Sigmoid colon (tissue), 7 donors: ENCODE data around the gene DOCK8. TPM values are rescaled to one million over a fixed set of nuclear protein-coding genes. Genes with fewer than 3 reads are reported as not detected.

Source experiments
- DNase-seq: peaks from one replicate; pipeline ENCODE4 v3.0.0-alpha.2; 2019
- H3K27ac ChIP-seq, 4 donors: fragments of 200-600 bp; sonication (generic); one replicate each; pipeline ENCODE4 v1.5.1; 2016 to 2019; ENCODE audit warnings: mild to moderate bottlenecking in 1 of 4
- H3K27me3 ChIP-seq, 3 donors: fragments of 200-600 bp; sonication (generic); one replicate each; pipeline ENCODE4 v1.5.1; 2019; ENCODE audit warnings: mild to moderate bottlenecking in 1 of 3
- H3K36me3 ChIP-seq, 4 donors: fragments of 200-600 bp; sonication (generic); one replicate each; pipeline ENCODE4 v1.5.1; 2016 to 2019
- H3K4me1 ChIP-seq, 4 donors: fragments of 200-600 bp; sonication (generic); one replicate each; pipeline ENCODE4 v1.5.1; 2017 to 2019
- H3K4me3 ChIP-seq, 4 donors: fragments of 200-600 bp; sonication (generic); one replicate each; pipeline ENCODE4 v1.5.1; 2017 to 2019; ENCODE audit warnings: mild to moderate bottlenecking in 2 of 4, moderate library complexity in 1 of 4
- H3K9me3 ChIP-seq, 4 donors: fragments of 200-600 bp in 3 of 4; sonication (generic) in 3 of 4; one replicate each; pipeline versions ENCODE4 v1.5.1 to v1.6.1; 2013 to 2019
- CTCF ChIP-seq, 4 experiments: fragments of 450-650 bp in 3 of 4; fragments of 200-600 bp in 1 of 4; IDR thresholded peaks; one replicate each; pipeline ENCODE4 v1.5.1; 2016 to 2019; ENCODE audit warnings: antibody characterized with exemption in 4 of 4, mild to moderate bottlenecking in 3 of 4, moderate library complexity in 2 of 4
- EP300 ChIP-seq, 4 donors: sonication (generic); formaldehyde crosslinking; IDR thresholded peaks; one replicate each; pipeline ENCODE4 v1.6.1; 2017; ENCODE audit warnings: antibody characterized with exemption in 4 of 4
- POLR2A ChIP-seq, 2 donors: fragments of 450-650 bp; IDR thresholded peaks; one replicate each; pipeline ENCODE4 v1.6.1; 2016; ENCODE audit warnings: antibody characterized with exemption in 2 of 2, mild to moderate bottlenecking in 2 of 2, moderate library complexity in 2 of 2
- POLR2AphosphoS5 ChIP-seq, 4 donors: sonication (generic); formaldehyde crosslinking; IDR thresholded peaks; one replicate each; pipeline ENCODE4 v1.6.1; 2017; ENCODE audit warnings: antibody characterized with exemption in 4 of 4
- WGBS, 2 donors: extraction: QIAGEN DNeasy Blood & Tissue Kit; methylation state at CpG; one replicate each; pipeline ENCODE4 v1.1.7; 2013; 5-methylcytosine and 5-hydroxymethylcytosine counted together
- intact Hi-C: fragments of 100-400 bp; cut with DNase I; formaldehyde crosslinking; loops from one replicate; pipeline ENCODE4 v1.15.1; 2023
- polyA plus RNA-seq, 3 donors: library from polyadenylated mRNA; stranded (reverse); fragments of 200-250 nt; gene quantifications; one replicate each; pipeline ENCODE4 v1.2.3, GENCODE V29; 2013
- total RNA-seq, 4 donors: library from RNA; depleted of rRNA; stranded (reverse); fragments of >200 nt; gene quantifications; one replicate each; pipeline ENCODE4 v1.1.0, GENCODE V29; 2016
- donor health status: healthy with polysubstance abuse.
- donor health status: Bipolar disorder and iron deficiency.
- donor health status: healthy.

Gene DOCK8
- total and polyA plus RNA-seq, 7 donors = 2.3 to 22.8 (median 6.4) TPM

GRCh38 chr9:396396-396795 is 181.7 kb downstream of the DOCK8 start:
- no peaks in the 10 kb centered on the region for H3K36me3 ChIP-seq

GRCh38 chr9:398085-398484 is 183.4 kb downstream of the DOCK8 start:
- WGBS, 2 donors = 93 to 96% methylated on average over 5 of the region's 5 CpGs
- intact Hi-C loops = no loop called here
- H3K27ac ChIP-seq = no peak overlapping the region
- DNase-seq = no peak
- H3K4me1 ChIP-seq = peaks cover 0 to 4% (median 0%) of the 10 kb centered on the region in 4 donors
- no peak overlapping the region for H3K4me3 ChIP-seq
- no peaks in the 10 kb centered on the region for H3K36me3 ChIP-seq
- TF ChIP-seq POLR2AphosphoS5 (IDR thresholded peaks at IDR 0.05) = no peak
- TF ChIP-seq POLR2A (IDR thresholded peaks at IDR 0.05) = no peak
- no peak for TF ChIP-seq EP300 (IDR thresholded peaks at IDR 0.05)
- TF ChIP-seq CTCF (IDR thresholded peaks at IDR 0.05) = no peak
- no peaks in the 10 kb centered on the region for H3K9me3 ChIP-seq
- no peaks in the 10 kb centered on the region for H3K27me3 ChIP-seq

More at GRCh38 chr9:396396-396795, 181.7 kb downstream of the DOCK8 start:
- no peak for DNase-seq
- Histone ChIP-seq H3K27ac (no peak overlapping the region), H3K27me3 (no peaks in the 10 kb centered on the region), H3K4me1 (peaks cover 0 to 4% (median 0%) of the 10 kb centered on the region in 4 donors), H3K9me3 (no peaks in the 10 kb centered on the region), H3K4me3 (no peak overlapping the region)
- WGBS, 2 donors = 95 to 97% methylated on average over 3 of the region's 3 CpGs
- intact Hi-C loops = no loop called here
- no peak for TF ChIP-seq POLR2AphosphoS5 (IDR thresholded peaks at IDR 0.05)

- Histone ChIP-seq H3K36me3 (no peaks in the 10 kb centered on the region), H3K4me1 (no peaks in the 10 kb centered on the region), H3K27ac (no peak overlapping the region), H3K4me3 (no peak overlapping the region), H3K27me3 (no peaks in the 10 kb centered on the region), H3K9me3 (no peaks in the 10 kb centered on the region)
- WGBS, 2 donors = 73 to 80% methylated on average over 3 of the region's 3 CpGs
- intact Hi-C loops = no loop called here
- TF ChIP-seq POLR2AphosphoS5 (IDR thresholded peaks at IDR 0.05) (no peak), CTCF (IDR thresholded peaks at IDR 0.05) (no peak), EP300 (IDR thresholded peaks at IDR 0.05) (no peak), POLR2A (IDR thresholded peaks at IDR 0.05) (no peak)
- no peak for DNase-seq
Measured at GRCh38 chr9:401223-401622, 186.6 kb downstream of the DOCK8 start.

- WGBS, 2 donors = 55 to 80% methylated on average over 3 of the region's 3 CpGs
- TF ChIP-seq POLR2AphosphoS5 (IDR thresholded peaks at IDR 0.05) (no peak), POLR2A (IDR thresholded peaks at IDR 0.05) (no peak), CTCF (IDR thresholded peaks at IDR 0.05) (no peak), EP300 (IDR thresholded peaks at IDR 0.05) (no peak)
- Histone ChIP-seq H3K4me1 (no peaks in the 10 kb centered on the region), H3K27me3 (no peaks in the 10 kb centered on the region), H3K9me3 (no peaks in the 10 kb centered on the region), H3K4me3 (no peak overlapping the region), H3K36me3 (no peaks in the 10 kb centered on the region), H3K27ac (no peak overlapping the region)
- DNase-seq = no peak
- intact Hi-C loops = no loop called here
Measured at GRCh38 chr9:404234-404633, 189.6 kb downstream of the DOCK8 start.

- Histone ChIP-seq H3K9me3 (no peaks in the 10 kb centered on the region), H3K27ac (no peak overlapping the region), H3K4me3 (no peak overlapping the region), H3K36me3 (no peaks in the 10 kb centered on the region), H3K27me3 (no peaks in the 10 kb centered on the region), H3K4me1 (no peaks in the 10 kb centered on the region)
- no peak for DNase-seq
- TF ChIP-seq POLR2AphosphoS5 (IDR thresholded peaks at IDR 0.05) = no peak
- TF ChIP-seq POLR2A (IDR thresholded peaks at IDR 0.05) = no peak
- TF ChIP-seq CTCF (IDR thresholded peaks at IDR 0.05) = no peak
- TF ChIP-seq EP300 (IDR thresholded peaks at IDR 0.05) = no peak
- WGBS, 2 donors = 78% methylated on average over 1 of the region's 1 CpG
- intact Hi-C loops = no loop called here
Measured at GRCh38 chr9:405341-405740, 190.7 kb downstream of the DOCK8 start.
